Left forelimb (tissue), 1 donor: Measurements from ENCODE around the gene TMIE.

Experiments used
- DNase-seq: peaks from one replicate; pipeline ENCODE4 v3.0.0-alpha.2; 2018; ENCODE audit warnings: low spot score

The TMIE gene

GRCh38 chr3:46669191-46669999 lies 31.8 kb upstream of the TMIE start:
- DNase-seq, result peak; percentile 55

DNA sequence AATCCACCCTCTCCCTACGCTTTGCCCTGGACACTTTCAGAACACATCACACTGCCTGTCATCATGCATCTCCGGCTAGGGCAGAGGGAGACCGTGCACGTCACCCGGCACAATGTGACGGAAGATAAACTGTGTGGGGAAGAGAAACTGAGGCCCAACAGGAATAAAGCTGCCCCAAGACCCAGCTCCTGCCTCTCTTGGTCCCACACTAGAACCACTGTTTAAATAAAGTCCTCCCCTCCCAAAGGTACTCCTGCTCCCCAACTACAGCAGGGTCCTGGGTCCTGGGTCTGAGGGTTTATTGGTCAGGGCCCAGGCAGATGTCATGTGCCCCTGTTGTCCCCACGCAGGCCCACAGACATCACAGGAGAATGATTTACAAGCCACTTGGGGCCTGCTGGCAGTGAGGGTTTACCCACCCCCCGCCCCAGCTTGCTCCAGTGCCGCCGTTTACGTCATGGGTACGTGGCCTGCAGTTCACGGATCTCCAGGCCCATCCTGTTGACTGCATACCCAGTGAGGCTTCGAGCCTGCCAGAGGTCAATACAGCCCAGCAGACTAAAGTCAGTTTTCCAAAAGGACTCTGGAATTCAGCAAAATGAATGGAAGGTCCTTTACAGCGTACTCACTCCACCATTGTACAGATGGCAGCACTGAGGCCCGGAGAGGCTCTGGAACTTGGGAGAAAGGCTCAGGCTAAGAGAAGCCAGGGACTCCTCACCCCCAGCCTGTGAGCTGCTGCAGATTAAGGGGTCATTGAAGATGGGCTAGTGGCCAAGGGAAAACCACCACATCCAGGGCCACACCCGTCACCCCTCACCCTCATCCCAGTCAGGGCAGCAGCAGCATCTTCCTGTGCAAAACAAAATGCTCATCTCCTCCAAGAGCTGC lies 30.9 kb upstream of the TMIE start:
- DNase-seq, result peak; percentile 44

GRCh38 chr3:46670891-46671427 lies 30.2 kb upstream of the TMIE start:
- no peak for DNase-seq

- DNase-seq, result peak; percentile 57
These were observed 29.4 kb upstream of the TMIE start for GRCh38 chr3:46671541-46672348.

- peak; percentile 25 for DNase-seq
These were observed 28.9 kb upstream of the TMIE start for GRCh38 chr3:46672349-46672695.

- DNase-seq, result peak; percentile 55
These were observed 27.8 kb upstream of the TMIE start for GRCh38 chr3:46673151-46674030.

GRCh38 chr3:46674031-46674845 lies 27.0 kb upstream of the TMIE start:
- peak; percentile 58 for DNase-seq

- DNase-seq, result peak; percentile 42
These were observed 25.8 kb upstream of the TMIE start for GRCh38 chr3:46675426-46675825.

DNA sequence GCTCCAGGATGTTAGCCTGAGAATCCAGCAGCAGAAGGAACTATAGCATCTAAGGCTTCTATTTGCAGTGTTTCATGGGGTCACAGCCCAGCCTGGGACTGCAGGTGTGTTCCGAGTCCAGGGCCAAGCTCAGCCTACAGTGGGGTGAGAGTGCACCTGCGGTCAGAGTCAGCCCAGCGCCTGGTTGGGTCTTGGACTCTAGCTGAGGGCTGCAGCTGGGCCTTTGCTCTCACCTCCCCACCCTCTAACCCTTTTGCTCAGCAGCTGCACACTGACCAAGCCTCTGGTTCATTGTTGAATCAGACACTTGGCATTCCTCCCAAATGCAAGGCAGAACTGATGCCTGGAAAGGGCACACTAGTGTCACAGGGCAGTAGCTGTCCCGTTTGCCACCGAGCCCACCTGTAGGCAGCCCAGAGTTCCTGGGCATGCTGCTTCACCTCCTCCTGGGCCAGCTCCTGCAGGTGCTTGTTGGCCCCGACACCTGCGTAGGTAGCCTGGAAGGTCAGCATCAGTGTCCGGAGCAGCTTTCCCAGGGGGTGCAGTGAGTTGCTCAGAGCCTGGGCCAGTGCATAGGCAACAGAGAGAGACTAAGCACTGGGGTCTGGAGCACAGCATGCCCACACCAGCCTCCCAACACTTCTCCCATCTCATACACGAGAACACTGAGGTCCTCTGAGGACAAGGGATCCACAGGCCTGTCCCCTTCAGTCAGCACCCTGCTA lies 25.2 kb upstream of the TMIE start:
- DNase-seq, result no peak

DNA sequence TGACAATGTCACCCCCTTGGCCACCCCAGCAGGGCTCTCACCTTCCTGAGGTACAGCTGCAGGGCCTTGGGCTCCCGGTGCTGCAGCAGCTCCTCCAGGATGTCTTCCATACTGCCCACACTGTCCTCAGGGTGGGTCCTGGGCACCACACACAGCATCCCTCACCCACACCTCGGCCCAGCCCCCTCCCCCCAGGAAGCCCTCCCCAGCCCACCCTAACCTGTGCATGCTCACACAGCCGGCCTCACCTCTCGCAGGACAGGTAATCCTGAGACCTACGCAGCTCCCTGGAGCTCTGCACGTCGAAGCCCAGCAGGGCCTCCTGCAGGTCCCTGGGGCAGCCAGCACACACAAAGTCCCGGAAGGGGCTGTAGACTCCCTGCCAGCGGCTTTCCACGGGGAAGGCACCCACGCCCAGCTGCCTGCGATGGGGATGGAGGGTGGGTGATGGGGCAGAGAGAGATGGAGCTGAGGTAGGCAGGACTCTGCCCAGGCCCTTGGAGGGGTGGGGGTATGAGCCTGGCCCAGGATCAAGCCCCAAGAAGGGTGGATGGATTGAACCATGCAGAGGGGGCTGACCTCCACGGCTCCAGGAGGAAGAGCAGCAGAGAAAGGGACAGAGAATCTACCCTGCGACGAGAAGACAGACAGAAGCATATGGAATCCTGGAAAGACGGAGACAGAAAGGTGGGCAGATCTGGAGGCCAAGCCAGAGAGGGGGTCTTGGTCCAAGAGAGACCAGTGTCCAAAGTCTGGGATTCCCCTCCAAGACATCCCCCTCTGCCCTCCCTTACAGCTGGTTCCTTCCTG lies 24.4 kb upstream of the TMIE start:
- no peak for DNase-seq

- DNase-seq, result no peak
These were observed 23.8 kb upstream of the TMIE start for GRCh38 chr3:46677411-46677726.

DNA sequence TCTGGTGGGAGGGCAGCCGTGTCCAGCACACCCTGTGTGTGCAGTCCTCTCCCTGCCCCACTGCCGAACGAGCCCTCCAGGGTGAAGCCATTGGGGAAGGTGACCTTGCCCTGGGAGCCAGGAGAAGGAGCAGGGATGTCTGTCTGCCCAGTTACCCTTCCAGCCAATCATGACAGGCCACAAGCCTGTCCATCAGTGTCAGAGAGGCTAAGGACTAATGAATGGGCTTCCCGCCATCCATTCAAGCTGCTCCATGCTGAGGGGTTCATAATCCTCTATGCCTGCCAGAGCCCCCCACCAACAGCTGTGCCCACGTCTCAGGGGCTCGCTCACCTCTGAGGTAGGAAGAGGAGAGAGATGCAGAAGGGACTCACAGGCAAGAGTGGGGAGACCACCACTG lies 22.9 kb upstream of the TMIE start:
- DNase-seq, result no peak

DNA sequence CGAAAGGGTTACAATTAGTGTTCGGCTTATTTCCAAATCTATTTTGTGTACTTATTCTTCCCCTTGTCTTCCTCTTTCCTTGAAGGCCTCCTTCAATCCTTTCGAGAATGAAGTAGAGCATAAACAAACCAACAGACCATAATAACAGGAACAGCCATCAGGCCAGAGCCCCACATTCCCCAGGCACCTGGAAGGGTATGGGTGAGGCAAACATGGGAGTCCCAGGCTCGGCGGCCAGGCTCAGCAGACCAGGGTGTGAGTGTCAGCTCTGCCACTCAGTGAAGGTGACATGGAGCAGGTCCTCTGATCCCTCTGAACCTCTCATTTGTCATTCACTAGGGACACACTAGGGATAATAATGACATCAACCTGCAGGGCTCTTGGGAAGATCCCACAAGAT lies 21.5 kb upstream of the TMIE start:
- DNase-seq, result no peak

DNA sequence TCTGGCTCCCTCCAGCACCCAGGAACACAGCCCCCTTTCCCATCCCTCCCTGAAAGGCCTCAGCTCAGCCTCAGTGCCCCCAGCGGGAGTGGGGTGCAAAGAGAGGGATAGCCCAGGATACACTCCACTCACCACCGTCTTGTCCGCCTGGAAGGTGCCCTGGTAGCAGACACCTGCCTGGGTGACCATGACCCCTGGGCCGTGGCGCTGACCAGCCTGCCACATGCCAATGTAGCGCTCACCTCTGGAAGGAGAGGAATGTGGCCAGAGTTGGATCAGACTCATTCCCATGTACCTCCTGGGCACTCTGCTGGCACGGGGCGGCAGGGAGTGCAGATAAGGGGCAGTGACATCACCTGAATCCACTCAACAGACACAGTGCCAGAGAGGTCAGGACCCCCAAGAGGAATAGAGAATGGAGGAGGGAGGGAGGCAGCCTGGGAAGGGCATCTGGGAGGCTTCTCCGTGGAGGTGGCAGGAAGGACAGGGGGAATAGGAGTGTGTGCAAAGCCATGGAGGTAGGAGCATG lies 20.8 kb upstream of the TMIE start:
- DNase-seq, result no peak

DNA sequence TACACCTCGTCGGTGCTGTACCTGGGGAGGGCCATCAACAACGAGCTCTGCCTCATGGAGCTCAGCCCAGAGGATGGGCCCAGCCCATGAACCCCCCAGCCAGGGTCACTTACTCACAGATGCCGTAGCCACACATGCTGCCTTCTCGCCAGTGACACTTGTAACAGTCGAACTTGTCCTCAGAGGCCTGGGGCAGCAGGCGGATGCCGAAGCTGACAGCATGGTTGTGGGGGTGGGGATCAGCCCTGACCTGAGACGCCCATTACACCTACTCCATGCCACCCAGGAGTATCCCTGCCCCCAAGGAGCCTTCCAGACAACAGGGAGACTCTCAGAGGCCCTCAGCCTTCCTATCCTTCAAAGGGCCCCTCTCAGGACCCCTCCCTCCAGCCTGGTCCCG lies 19.8 kb upstream of the TMIE start:
- DNase-seq, result no peak

- no peak for DNase-seq
These were observed 19.2 kb upstream of the TMIE start for GRCh38 chr3:46681856-46682540.

GRCh38 chr3:46682974-46683373 lies 18.2 kb upstream of the TMIE start:
- DNase-seq, result no peak

- DNase-seq, result no peak
These were observed 16.3 kb upstream of the TMIE start for GRCh38 chr3:46684891-46685290.
